ENCODE data around the gene H2BK1.

GRCh38 chr7:151257990-151258389 lies 47.7 kb upstream of the H2BK1 start:
- TF ChIP-seq POLR2AphosphoS5 (IDR thresholded peaks at IDR 0.05; ENCODE audit: low read depth, low read length) (no peak), SPI1 (IDR thresholded peaks at IDR 0.05; ENCODE audit: low read depth, low read length) (no peak), TAF1 (IDR thresholded peaks at IDR 0.05; ENCODE audit: low read depth, low read length) (no peak)
